Karpas-422 (cell line): ENCODE results near the gene SUGP1. TPM values are rescaled to one million over a fixed set of nuclear protein-coding genes. Genes with fewer than 3 reads are reported as not detected.
"Not testable (repeated sequence)": the region's sequence is repeated elsewhere in the genome, so short reads cannot be mapped to it uniquely, and the experiment has no call there.

Experiments
- DNase-seq: peaks from one replicate; pipeline ENCODE4 v3.0.0-alpha.2; 2015
- H2AFZ ChIP-seq: fragments of 200-600 bp; sonication (generic); 2 replicates; pipeline ENCODE4 v1.6.1; 2014; ENCODE audit warnings: antibody characterized with exemption, low read length, mixed read lengths
- H3K27ac ChIP-seq: fragments of 200-600 bp; sonication (generic); 2 replicates; pipeline ENCODE4 v1.5.1; 2014; ENCODE audit warnings: mild to moderate bottlenecking, low read length, moderate library complexity
- H3K27me3 ChIP-seq: fragments of 200-600 bp; sonication (generic); 2 replicates; pipeline ENCODE4 v1.6.1; 2014; ENCODE audit warnings: low read length, mixed read lengths
- H3K36me3 ChIP-seq: fragments of 200-600 bp; sonication (generic); 2 replicates; pipeline ENCODE4 v1.6.1; 2014; ENCODE audit warnings: low read length, mixed read lengths; ENCODE audit not compliant: insufficient read depth
- H3K4me1 ChIP-seq: fragments of 200-600 bp; sonication (generic); 2 replicates; pipeline ENCODE4 v1.6.1; 2014; ENCODE audit warnings: mild to moderate bottlenecking, low read length, mixed read lengths
- H3K4me2 ChIP-seq: fragments of 200-600 bp; sonication (generic); 2 replicates; pipeline ENCODE4 v1.6.1; 2014; ENCODE audit warnings: low read length, low read depth, mild to moderate bottlenecking; ENCODE audit not compliant: poor library complexity, severe bottlenecking
- H3K4me3 ChIP-seq: fragments of 200-600 bp; sonication (generic); 2 replicates; pipeline ENCODE4 v1.5.1; 2014; ENCODE audit warnings: mild to moderate bottlenecking, antibody characterized with exemption, low read length, mixed read lengths
- H3K79me2 ChIP-seq: fragments of 200-600 bp; sonication (generic); 2 replicates; pipeline ENCODE4 v1.6.1; 2014; ENCODE audit warnings: mild to moderate bottlenecking, low read length, mixed read lengths
- H3K9ac ChIP-seq: fragments of 200-600 bp; sonication (generic); 2 replicates; pipeline ENCODE4 v1.6.0; 2014; ENCODE audit warnings: low read length
- H3K9me2 ChIP-seq: fragments of 200-600 bp; sonication (generic), shearing (Covaris generic); replicated peaks from 2 replicates; pipeline ENCODE4 v1.6.0; 2014; ENCODE audit warnings: mild to moderate bottlenecking, low read length, moderate library complexity; ENCODE audit not compliant: insufficient read depth
- H3K9me3 ChIP-seq: fragments of 300-700, 200-600 bp; sonication (generic); 2 replicates; pipeline ENCODE4 v1.6.1; 2014; ENCODE audit warnings: low read length, mixed read lengths
- H4K20me1 ChIP-seq: fragments of 200-600 bp; sonication (generic); 2 replicates; pipeline ENCODE4 v1.6.1; 2014; ENCODE audit warnings: mild to moderate bottlenecking, antibody characterized with exemption, low read length, low read depth; ENCODE audit not compliant: insufficient read depth
- total RNA-seq: library from RNA; depleted of rRNA; stranded (reverse); fragments of >200 nt; shearing (Covaris generic); gene quantifications from 2 replicates; pipeline ENCODE4 v1.2.3, GENCODE V29; 2014; ENCODE audit warnings: low replicate concordance

The SUGP1 gene
- total RNA-seq, 1 experiment from 2014 or later = 21.4 TPM

DNA sequence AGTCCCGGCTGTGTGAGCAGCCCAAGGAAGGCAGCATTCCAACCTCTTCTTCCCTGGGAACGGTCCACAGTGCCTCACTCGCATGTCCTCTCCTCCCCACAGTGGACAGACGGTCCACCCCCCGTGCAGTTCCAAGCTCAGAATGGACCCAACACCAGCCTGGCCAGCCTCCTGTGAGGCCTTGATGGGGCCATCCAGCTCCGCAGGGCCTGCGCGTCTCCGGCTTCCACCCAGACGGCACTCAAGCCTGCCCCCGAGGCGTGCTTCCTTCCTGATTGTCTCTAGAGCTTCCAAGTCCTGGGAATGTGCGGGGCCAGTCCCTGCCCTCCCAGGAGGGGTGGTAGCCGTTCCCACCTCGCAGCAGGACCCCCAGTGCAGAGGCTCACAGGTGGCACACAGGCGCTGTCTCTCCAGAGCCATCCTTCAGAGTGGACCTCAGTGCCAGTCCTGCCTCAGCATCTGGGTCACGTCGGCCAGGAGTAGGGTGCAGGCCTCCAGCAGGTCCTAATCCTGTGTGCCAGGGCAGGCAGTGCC is 35.4 kb upstream of the SUGP1 start:
- no peaks in the 10 kb centered on the region for H4K20me1 ChIP-seq
- H3K9me2 ChIP-seq = no peaks in the 10 kb centered on the region
- H3K36me3 ChIP-seq = 0 out of 2 replicates have a peak, but pooled peaks cover 5% of the 10 kb centered on the region
- H3K9me3 ChIP-seq = no peaks in the 10 kb centered on the region
- H2AFZ ChIP-seq = no peak overlapping the region
- no peak overlapping the region for H3K4me2 ChIP-seq
- H3K79me2 ChIP-seq = no peaks in the 10 kb centered on the region
- H3K4me3 ChIP-seq = no peak overlapping the region
- H3K27me3 ChIP-seq = no peaks in the 10 kb centered on the region
- H3K4me1 ChIP-seq = peaks cover 5% of the 10 kb centered on the region
- no peak for DNase-seq
- H3K27ac ChIP-seq = no peak overlapping the region
- H3K9ac ChIP-seq = no peak overlapping the region

DNA sequence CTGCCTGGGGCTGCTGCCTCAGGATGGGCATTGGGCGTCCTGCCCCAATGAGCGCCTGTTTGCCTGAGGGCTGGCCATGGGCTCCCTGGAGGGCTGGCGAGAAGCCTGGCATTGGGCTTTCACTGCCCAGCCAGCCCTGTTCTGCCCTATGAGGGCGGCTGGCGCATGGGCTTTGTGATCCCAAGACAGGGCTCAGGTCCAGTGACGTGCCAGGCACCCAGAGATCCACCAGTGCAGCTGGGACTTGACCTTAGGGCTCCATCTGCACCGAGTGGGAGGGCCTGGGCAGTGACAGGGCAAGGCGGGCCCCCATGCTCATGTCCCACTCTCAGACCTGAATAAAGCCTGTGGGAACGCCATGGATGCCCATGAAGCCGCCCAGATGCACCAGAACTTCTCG is 34.6 kb upstream of the SUGP1 start:
- H3K4me1 ChIP-seq = no peaks in the 10 kb centered on the region
- H2AFZ ChIP-seq = no peak overlapping the region
- no peaks in the 10 kb centered on the region for H3K27me3 ChIP-seq
- H4K20me1 ChIP-seq = no peaks in the 10 kb centered on the region
- H3K27ac ChIP-seq = no peak overlapping the region
- 0 out of 2 replicates have a peak, but pooled peaks cover 5% of the 10 kb centered on the region for H3K36me3 ChIP-seq
- H3K79me2 ChIP-seq = no peaks in the 10 kb centered on the region
- no peak overlapping the region for H3K4me3 ChIP-seq
- H3K9ac ChIP-seq = no peak overlapping the region
- no peak overlapping the region for H3K4me2 ChIP-seq
- no peaks in the 10 kb centered on the region for H3K9me3 ChIP-seq
- no peaks in the 10 kb centered on the region for H3K9me2 ChIP-seq
- no peak for DNase-seq

DNA sequence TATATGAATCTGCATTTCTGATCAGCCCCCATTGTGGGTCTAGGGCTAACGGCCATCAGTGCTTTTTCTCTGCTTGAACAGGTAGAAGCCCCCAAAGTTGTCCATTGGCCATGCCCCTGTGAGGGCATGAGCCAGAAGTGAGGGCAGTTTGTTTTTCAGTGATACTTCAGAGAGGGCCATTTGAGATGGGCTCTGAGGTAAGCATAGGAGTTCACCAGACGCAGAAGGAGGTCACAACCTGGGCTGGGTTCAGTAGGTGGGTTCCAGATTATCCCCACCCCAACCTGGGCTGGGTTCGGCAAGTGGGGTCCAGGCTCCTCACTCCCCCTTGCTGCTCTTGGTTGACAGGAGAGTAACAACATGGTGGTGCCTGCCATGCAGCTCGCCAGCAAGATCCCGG is 33.7 kb upstream of the SUGP1 start:
- H3K36me3 ChIP-seq = peaks cover 5% of the 10 kb centered on the region; the same call in 1 of the 2 replicates
- H3K27ac ChIP-seq = no peak overlapping the region
- H3K9me3 ChIP-seq = no peaks in the 10 kb centered on the region
- H3K27me3 ChIP-seq = no peaks in the 10 kb centered on the region
- no peaks in the 10 kb centered on the region for H3K9me2 ChIP-seq
- H3K79me2 ChIP-seq = no peaks in the 10 kb centered on the region
- DNase-seq = no peak
- no peak overlapping the region for H2AFZ ChIP-seq
- H3K4me1 ChIP-seq = no peaks in the 10 kb centered on the region
- H3K9ac ChIP-seq = no peak overlapping the region
- H4K20me1 ChIP-seq = no peaks in the 10 kb centered on the region
- no peak overlapping the region for H3K4me2 ChIP-seq
- H3K4me3 ChIP-seq = no peak overlapping the region

DNA sequence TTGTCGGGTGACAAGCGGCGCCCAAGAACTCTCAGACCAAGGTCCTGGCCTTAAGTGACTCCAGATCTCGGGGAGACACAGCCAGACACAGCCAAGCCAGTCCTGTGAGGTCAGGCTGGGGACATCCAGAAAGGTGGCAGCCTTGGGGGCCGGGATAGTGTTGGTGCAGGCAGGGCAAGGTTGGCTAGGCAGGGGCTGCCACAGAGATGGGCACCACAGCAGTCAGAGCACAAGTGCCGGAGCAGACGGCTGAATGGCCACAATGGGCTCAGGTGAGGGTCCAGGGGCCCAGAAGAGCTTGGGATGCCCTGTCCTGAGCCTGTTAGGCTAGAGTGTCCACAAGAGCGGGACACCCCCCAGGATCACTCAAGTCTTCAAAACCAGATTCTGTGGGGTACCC is 32.5 kb upstream of the SUGP1 start:
- peaks cover 5% of the 10 kb centered on the region; the same call in 1 of the 2 replicates for H3K36me3 ChIP-seq
- H3K4me3 ChIP-seq = no peak overlapping the region
- H3K79me2 ChIP-seq = no peaks in the 10 kb centered on the region
- H3K9me3 ChIP-seq = no peaks in the 10 kb centered on the region
- H2AFZ ChIP-seq = no peak overlapping the region
- no peaks in the 10 kb centered on the region for H3K4me1 ChIP-seq
- no peak overlapping the region for H3K9ac ChIP-seq
- H3K9me2 ChIP-seq = no peaks in the 10 kb centered on the region
- H3K27ac ChIP-seq = no peak overlapping the region
- no peaks in the 10 kb centered on the region for H4K20me1 ChIP-seq
- no peak for DNase-seq
- H3K27me3 ChIP-seq = no peaks in the 10 kb centered on the region
- no peak overlapping the region for H3K4me2 ChIP-seq

DNA sequence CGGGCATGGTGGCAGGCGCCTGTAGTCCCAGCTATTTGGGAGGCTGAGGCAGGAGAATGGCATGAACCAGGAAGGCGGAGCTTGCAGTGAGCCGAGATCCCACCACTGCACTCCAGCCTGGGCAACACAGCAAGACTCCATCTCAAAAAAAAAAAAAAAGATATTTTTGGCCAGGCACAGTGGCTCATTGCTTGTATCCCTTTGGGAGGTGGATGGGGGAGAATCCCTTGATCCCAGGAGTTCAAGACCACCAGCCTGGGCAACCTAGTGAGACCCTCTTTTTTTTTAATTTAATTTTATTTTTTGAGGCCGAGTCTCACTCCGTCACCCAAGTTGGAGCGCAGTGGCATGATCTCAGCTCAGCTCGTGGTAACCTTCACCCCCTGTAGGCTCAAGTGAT is 30.4 kb upstream of the SUGP1 start:
- not testable (repeated sequence) for H3K36me3 ChIP-seq, DNase-seq, H4K20me1 ChIP-seq, H3K79me2 ChIP-seq, H3K4me3 ChIP-seq, H3K9me3 ChIP-seq, H3K9ac ChIP-seq, H3K27ac ChIP-seq, H3K9me2 ChIP-seq, H2AFZ ChIP-seq, H3K27me3 ChIP-seq, H3K4me1 ChIP-seq, H3K4me2 ChIP-seq

DNA sequence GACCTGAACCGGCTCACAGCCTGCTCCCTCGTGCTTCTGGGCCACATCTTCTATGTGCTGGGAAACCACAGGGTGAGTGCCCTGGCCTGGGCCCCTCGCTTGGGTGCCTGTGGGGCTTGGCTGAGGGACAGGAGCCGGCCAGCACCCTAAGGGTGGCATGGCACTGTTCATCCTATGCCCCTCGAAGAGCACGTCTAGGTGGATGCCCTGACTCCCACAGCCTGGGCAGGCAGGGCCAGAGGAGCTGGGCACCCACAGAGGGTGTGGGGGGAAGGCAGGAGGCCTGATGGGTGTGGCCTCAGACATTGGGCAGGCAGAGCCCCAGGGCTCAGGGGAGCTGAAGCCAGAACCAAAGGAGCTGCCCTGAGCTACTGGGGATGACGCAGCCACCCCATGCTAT is 29.1 kb upstream of the SUGP1 start:
- H3K4me3 ChIP-seq = no peak overlapping the region
- no peaks in the 10 kb centered on the region for H4K20me1 ChIP-seq
- H3K27ac ChIP-seq = no peak overlapping the region
- no peak overlapping the region for H2AFZ ChIP-seq
- no peaks in the 10 kb centered on the region for H3K79me2 ChIP-seq
- no peaks in the 10 kb centered on the region for H3K9me2 ChIP-seq
- no peaks in the 10 kb centered on the region for H3K9me3 ChIP-seq
- H3K36me3 ChIP-seq = peaks cover 5% of the 10 kb centered on the region
- H3K4me2 ChIP-seq = no peak overlapping the region
- DNase-seq = no peak
- H3K9ac ChIP-seq = no peak overlapping the region
- no peaks in the 10 kb centered on the region for H3K4me1 ChIP-seq
- H3K27me3 ChIP-seq = no peaks in the 10 kb centered on the region

DNA sequence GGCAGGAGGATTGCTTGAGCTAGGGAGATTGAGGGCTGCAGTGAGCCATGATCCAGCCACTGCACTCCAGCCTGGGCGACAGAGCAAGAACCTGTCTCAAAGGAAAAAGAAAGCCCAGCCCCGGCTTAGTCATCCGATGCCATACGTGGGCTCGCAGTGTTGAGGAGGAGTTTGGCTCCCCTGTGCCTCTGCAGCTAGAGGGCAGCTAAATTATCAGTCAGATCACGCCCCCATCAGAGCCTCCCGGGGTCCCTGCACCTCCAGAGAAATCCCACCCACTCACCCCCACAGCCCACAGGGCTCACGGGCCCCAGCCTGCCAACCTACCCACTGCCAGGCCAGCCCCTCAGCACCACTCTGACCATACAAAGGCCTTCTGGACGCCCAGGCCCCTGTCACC is 28.0 kb upstream of the SUGP1 start:
- Histone ChIP-seq H3K36me3 (peaks cover 9% of the 10 kb centered on the region), H3K4me2 (no peak overlapping the region), H3K4me3 (no peak overlapping the region), H3K9me2 (no peaks in the 10 kb centered on the region), H4K20me1 (0 out of 2 replicates have a peak, but pooled peaks cover 3% of the 10 kb centered on the region), H2AFZ (no peak overlapping the region), H3K4me1 (no peaks in the 10 kb centered on the region), H3K9ac (no peak overlapping the region), H3K27ac (no peak overlapping the region), H3K79me2 (no peaks in the 10 kb centered on the region), H3K27me3 (no peaks in the 10 kb centered on the region), H3K9me3 (no peaks in the 10 kb centered on the region)
- DNase-seq = no peak

DNA sequence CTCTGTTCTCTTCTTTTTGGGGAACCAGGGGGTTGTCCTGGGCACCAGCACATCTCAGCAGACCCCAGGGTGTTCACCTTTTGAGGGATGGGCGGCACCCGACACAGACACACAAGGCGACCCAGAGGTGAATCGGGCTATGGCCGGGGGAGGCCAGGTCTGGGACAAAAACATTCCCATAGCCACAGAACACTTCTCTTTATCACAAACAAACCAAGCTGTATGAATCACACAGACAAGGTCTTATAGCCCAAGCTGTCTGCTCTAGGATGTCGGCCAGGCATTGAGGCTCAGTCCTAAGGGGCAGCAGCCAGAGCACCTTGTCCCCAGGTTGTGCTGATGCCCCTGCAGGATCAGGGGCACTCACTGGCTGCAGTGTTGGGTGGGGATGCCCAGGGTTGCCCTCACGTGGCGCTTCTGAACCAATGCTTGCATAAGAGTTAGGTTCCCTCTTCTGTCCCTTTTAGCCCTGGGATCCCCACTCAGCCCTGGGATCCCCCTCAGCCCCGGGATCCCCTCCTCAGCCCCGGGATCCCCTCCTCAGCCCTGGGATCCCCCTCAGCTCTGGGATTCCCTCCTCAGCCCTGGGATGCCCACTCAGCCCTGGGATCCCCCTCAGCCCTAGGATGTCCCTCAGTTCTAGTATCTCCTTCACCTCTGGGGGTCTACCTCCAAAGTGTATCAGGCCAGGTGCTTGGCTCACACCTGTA is 27.2 kb upstream of the SUGP1 start:
- no peaks in the 10 kb centered on the region for H3K27me3 ChIP-seq
- DNase-seq = no peak
- no peaks in the 10 kb centered on the region for H3K79me2 ChIP-seq
- H2AFZ ChIP-seq = no peak overlapping the region
- peaks cover 14% of the 10 kb centered on the region for H3K36me3 ChIP-seq
- no peak overlapping the region for H3K9ac ChIP-seq
- H3K4me3 ChIP-seq = no peak overlapping the region
- H3K4me2 ChIP-seq = no peak overlapping the region
- H3K27ac ChIP-seq = no peak overlapping the region
- no peaks in the 10 kb centered on the region for H3K4me1 ChIP-seq
- 0 out of 2 replicates have a peak, but pooled peaks cover 7% of the 10 kb centered on the region for H4K20me1 ChIP-seq
- H3K9me3 ChIP-seq = no peaks in the 10 kb centered on the region
- H3K9me2 ChIP-seq = no peaks in the 10 kb centered on the region
